ENCODE data around the gene TRDMT1.
A peak's percentile ranks its signal among the peaks of the same experiment; 100 is the strongest.

Gene TRDMT1, protein sequence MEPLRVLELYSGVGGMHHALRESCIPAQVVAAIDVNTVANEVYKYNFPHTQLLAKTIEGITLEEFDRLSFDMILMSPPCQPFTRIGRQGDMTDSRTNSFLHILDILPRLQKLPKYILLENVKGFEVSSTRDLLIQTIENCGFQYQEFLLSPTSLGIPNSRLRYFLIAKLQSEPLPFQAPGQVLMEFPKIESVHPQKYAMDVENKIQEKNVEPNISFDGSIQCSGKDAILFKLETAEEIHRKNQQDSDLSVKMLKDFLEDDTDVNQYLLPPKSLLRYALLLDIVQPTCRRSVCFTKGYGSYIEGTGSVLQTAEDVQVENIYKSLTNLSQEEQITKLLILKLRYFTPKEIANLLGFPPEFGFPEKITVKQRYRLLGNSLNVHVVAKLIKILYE

DNA sequence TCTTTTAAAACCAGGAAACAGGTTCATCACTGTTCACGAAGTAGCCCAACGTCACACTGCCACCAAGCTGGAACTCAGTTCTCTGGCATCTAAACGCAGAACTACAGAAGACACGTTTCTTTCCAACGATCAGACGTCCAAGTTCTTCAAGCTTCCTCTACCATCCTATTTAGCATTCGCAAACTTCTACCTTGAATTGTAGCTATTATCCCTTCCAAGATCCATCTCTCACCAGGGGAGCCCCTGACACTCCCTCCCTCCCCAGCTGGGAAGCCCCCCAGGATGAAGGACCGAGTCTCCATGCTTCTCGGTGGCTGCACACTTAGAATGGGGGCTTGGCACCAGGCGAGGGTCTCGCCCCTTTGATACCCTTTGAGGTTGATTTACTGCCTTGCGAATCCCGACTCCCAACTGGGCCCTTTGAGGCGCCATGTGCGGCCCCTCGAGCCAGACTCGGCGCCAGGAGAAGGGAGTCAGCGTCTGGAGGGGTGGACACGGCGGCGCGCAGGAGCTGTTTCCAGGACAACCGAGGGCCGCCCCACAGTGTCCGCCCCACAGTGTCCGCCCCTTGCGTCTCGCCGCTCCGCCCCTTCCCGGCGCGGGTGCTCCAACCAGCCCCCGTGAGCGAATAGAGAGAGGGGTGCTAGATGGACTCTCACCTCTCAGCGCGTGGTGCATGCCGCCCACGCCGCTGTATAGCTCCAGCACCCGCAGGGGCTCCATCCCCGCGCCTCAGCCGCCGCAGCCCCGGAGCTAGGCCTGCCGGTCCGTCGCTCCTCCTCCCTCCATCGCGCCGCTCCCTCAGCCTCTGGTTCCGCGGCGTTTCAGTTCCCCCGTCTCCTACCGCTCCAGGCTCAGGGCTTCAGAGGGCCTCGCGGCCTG is at the start of gene TRDMT1:
TSS of gene TRDMT1 (minus strand) at position 761 of the 882 bp plus-strand sequence. CDS start at position 723, 38 bp downstream.
- DNase-seq, result peak; percentile 79

DNA sequence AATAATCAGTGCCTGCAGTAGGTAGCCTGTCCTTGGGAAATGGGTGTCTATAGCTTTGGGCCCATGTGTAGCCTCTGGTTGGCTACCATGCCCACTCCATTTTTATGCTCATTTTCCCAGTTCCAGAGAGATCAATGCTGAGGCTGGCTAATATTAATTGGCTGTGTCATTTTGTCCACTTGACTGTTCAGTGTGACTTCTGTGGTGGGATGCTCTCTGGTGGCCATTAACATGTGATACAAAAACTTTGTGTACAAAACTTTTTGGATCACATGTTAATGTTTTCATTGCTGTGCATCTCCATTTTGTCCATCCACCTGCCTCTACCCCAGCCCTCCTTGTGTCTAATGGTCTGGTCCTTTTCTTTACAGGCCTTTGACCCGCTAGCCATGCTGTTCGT is 49.3 kb upstream of the TRDMT1 start:
- DNase-seq, result no peak

DNA sequence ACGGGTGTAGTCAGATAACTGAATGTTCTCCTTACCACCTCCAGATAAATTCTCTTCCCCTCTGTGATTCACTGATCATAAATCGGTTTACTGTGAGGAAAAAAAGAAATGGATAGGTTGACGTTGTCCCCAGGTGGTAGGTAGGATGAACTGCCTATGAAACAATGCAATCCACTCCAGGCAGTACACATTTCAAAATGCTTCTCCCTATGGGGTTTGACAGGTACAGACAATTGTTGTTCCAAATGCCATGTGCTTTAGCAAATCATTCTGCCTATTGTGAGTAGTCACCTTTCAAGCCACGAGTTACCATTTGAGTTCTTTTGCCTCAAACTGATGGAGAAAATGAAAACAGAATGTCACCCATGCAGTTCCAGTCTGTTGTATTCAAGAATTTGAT is 48.3 kb upstream of the TRDMT1 start:
- DNase-seq, result no peak

DNA sequence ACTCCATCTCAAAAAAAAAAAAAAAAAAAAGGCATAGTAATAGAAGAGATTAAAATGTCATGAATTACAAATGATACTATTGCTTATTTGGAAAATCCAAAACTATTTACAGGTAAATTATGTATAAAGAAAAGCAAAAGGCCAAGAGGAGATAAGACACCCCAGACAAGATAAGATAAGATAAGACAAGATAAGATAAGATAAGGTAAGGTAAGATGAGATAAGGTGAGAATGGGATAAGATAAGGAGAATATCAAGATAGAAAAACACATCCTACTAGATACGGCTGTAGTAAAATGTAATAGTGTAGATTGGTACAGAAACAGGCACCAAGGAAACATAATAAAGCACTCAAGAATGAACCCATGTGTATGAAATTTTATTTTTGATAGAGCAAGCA is 47.5 kb upstream of the TRDMT1 start:
- no peak for DNase-seq

DNA sequence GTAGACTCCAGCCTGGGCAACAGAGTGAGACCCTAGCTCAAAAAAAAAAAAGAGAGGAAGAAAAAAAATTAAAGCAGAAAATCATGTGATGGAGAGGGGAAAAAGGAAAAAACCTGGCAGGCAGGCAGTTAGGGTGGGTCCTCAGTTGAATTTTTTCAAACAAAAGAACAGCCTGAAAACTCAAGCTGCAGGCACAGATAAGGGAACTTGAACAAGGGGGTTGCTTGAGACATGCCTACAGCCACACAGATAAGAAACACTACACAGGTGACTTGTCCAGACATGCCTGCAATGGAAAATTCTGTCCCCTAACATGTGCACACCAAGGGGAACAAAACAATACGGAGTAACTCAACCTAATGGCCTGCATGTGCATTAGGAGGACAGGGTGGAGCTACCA is 45.7 kb upstream of the TRDMT1 start:
- no peak for DNase-seq

DNA sequence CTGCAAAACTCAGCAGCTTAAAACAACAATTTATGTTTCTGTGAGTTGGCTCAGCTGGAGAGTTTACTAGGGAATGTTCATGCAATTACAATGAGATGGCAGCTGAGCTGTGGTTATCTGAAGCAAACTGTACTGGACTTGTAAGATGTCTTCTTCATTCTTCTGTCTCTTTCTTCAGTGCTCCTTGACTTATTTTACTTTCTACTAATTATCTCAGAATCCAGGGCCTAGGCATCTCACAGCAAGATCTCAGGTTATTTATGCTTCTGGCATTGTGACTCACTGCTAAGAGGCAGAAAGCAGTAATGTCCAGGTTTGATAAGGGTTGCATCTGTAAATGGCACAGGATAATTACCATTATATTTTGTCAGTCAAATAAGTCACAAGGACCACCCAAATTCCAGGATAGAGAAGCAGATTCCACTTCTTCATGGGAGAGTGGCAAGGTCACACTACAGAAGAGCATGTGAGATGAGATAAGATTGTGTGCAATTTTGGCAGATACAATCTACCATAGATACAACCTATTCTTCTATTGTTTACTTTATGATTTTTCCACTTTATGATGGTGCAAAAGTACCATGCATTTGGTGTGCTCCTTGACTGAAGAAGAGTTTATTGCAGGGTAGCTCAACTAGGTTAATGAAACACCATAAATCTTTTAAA is 43.4 kb upstream of the TRDMT1 start:
- DNase-seq, result no peak

DNA sequence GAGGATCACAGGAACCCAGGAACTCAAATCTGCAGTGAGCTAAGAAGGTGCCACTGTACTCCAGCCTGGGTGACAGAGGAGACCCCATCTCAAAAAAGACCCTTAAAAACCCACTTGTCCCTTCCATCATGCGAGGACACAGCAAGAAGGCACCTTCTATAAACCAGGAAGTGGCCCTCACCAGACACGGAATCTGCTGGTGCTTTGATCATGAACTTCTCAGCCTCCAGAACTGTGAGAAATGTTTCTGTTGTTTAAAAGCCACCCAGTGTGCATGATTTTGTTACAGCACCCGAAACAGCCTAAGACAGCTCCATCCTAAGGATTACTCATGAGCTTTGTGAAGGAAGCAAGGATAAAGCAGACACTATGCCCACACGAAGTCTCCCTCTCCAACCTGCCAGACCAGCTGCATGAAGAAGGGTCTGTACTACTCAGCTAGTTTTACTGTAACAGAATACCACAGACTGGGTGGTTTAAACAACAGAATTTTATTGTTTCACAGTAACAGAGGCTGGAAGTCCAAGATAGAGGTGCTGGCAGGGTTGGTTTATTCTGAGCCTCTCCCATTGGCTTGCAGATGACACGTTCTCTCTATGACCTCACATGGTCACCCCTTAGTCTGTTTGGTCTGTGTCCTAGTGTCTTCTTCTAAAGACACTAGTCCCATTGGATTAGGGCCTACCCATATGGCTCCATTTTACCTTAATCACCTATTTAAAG is 40.3 kb upstream of the TRDMT1 start:
- no peak for DNase-seq

DNA sequence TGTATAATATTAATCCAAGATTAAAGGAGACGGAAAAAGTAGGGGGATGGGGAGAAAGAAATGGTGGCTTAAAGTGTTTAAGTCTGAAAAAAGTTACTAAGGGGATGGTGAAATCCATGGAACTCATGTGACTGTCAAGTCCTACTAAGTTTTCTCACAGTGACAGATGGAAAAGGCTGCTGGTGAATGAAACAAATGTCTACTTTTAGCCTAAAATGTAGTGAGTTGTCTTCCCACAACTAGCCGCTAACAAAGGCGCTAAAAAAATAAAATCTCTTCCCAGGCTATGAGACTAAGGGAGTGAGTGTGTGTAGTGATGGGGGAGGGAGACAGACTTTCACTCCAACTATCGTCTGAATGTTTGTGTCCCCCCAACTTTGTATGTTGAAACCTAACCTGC is 39.1 kb upstream of the TRDMT1 start:
- no peak for DNase-seq

DNA sequence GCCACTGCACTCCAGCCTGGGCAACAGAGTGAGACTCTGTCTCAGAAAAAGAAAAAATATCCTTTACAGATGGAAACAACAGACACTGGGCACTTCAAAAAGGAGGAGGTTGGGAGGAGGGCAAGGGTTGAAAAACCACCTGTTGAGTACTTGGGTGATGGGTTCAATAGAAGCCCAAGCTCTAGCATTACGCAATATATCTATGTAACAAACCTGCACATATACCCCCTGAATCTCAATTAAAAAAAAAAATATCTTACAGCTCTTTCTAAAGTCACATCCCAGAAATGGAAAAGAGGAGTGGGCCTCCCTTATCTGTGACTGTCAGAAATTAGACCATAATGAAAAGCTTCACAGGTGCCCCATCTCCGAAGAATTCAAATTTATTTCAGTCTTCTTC is 38.6 kb upstream of the TRDMT1 start:
- no peak for DNase-seq

DNA sequence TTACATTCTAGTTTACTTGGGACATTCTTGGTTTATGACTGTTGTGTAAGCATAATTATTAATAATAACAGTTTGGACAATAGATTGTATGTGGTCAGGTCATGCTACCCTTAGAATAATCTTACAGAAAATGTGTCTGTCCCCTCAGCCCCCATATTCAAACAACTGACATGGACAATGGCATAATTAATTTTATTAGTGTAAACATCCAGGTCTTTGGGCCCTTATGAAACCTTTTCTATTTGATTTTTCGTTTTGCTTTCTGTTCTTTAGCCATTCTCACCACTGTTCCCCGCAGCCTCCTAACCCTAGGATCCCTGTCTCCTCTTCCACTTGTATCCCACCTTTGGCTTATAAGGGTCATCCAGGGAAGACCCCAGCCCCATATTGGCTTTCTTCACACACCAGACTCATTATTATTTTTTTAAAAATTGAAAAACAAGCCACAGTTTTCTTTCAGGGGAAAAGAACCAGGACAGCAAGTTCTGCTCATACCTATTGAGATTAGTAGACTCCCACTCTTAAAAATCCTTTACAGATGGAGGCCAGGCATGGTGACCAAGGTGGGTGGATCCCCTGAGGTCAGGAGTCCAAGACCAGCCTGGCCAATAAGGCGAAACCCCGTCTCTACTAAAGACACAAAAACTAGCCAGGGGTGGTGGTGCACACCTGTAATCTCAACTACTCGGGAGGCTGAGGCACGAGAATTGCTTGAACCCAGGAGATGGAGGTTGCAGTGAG is 38.0 kb upstream of the TRDMT1 start:
- no peak for DNase-seq

DNA sequence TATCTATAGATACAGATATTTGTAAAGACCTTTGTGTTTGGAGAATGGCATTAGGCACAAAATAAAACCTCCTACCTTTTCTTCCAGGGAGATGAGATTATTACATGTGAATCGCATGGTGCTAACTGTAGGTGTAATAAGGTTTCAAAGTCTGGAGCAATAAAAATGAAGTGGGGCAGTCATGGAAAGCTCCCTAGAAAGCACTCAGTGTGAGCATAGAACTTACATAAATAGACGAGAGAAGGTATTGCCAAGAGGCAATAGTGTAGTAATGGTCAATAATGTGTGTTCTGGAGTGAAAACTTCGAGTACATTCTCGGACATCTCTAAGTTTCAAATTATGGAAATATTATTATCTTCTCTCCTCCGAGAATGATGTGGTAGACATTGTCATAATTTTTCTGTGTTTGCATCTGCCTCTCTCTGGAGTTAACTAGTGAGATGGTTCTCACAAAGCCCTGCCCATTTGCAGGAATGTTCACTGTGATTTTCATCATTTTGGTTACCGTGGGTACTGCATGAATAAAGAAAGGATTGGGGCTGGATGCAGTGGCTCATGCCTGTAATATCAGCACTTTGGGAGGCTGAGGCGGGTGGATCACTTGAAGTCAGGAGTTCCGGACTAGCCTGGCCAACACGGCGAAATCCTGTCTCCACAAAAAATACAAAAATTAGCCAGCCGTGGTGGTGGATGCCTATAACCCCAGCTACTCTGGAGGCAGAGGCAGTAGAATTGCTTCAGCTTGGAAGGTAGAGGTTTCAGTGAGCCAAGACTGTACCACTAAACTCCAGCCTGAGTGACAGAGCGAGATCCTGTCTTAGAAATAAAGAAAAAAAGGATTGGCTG is 37.2 kb upstream of the TRDMT1 start:
- DNase-seq, result peak; percentile 10

DNA sequence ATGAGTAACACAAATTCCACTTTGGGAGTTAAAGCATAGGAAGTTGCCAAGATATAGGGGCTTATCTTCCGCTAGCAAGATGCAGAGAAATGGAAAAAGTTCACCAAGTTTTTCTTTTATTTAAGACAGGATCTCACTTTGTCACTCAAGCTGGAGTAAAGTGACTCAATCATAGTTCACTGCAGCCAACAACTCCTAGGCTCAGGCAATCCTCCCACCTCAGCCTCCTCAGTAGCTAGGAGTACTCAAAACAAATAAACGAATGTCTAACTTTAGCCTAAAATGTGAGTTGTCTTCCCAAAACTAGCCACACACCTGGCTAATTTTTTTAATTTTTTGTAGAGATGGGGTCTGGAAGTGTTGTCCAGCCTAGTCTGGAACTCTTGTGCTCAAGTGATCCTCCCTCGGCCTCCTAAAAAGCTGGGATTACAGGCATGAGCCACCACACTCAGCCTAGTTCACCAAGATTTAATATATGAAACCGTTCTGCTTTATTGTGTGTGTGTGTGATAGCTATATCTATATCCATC is 36.5 kb upstream of the TRDMT1 start:
- no peak for DNase-seq

DNA sequence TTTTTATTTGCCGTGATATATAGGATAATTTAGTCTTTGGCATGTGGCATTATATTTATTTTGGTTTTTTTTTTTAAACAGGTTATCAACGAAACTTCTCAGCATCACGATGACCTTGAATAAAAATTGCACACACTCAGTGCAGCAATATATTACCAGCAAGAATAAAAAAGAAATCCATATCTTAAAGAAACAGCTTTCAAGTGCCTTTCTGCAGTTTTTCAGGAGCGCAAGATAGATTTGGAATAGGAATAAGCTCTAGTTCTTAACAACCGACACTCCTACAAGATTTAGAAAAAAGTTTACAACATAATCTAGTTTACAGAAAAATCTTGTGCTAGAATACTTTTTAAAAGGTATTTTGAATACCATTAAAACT is 35.7 kb upstream of the TRDMT1 start:
- no peak for DNase-seq

DNA sequence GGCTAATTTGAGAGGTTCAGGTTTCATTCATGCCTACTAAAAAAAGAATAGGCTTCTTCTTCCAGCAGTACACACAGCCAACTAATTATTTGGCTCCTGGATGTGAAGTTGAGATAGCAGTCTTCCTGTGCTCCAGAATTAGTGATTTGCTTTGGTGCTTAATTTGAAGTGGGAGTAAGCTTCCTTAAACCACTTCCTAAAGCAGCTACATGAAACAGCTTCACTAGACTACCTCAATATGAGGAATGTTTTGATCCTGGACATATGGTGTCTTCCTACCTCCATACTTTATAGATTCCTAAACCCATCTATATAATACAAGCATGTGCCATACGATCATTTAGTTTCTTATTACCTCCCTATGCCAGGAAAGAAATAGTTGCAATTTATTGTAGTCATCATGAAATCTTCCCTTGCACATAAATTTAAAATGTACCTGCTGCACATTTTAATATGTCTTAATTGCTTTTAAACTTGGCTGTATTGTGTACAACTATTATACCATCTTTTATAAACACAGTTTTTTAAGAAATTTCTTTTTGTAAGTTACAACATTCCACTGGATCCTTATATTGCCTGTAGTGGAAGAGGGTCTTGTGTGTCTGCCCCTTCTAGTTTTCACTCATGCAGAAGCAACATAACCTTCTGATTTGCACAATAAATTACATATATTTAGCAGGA is 35.1 kb upstream of the TRDMT1 start:
- no peak for DNase-seq

DNA sequence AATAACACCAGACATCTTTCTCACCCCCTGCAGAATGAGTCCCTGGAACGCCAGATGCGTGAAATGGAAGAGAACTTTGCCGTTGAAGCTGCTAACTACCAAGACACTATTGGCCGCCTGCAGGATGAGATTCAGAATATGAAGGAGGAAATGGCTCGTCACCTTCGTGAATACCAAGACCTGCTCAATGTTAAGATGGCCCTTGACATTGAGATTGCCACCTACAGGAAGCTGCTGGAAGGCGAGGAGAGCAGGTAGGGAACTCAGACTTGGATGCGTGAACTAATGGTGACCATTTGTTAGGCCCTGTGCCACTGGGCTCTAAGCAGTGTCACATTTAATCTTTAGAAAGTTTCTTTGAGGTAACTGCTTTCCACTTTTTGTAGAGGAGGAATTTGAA is 33.7 kb upstream of the TRDMT1 start:
- no peak for DNase-seq

DNA sequence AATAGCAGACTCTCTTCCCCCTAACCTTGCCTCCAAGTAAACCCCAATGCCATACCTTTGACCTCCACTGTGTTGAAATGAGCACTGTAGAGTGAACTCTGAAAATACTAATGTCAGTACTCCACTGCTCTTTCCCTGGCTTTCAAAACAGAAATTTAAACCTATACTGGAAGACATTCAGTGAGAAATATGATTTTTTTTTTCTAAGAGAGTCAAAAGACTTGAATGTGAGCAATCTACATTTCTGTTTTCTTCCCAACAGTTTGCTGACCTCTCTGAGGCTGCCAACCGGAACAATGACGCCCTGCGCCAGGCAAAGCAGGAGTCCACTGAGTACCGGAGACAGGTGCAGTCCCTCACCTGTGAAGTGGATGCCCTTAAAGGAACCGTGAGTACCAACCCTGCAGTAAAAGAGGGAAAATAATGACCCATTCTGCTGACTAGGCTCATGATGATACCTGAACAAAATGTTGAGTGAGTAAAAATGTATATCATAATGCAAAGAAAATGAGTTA is 33.0 kb upstream of the TRDMT1 start:
- DNase-seq, result no peak

DNA sequence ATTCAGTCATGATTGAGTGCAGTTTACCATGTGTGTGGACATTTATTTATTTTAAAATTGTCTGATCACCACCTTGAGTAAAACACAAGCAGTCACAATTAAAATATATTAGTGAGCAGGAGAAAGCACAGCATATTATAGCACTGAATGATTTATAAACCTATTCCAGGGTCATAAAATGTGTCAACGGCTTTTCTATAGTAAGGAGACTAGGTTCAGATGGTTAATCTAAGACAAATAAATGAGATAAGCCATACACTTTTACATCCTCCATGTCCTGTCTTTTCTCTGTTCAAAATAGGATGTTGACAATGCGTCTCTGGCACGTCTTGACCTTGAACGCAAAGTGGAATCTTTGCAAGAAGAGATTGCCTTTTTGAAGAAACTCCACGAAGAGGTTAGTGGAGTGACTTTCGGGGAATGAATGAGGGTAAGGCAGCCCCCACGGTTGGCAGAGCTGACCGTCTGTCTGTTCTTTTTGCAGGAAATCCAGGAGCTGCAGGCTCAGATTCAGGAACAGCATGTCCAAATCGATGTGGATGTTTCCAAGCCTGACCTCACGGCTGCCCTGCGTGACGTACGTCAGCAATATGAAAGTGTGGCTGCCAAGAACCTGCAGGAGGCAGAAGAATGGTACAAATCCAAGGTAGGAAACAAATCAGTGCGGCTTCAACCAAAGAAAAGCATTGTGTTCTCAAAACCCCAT is 32.0 kb upstream of the TRDMT1 start:
- DNase-seq, result no peak

DNA sequence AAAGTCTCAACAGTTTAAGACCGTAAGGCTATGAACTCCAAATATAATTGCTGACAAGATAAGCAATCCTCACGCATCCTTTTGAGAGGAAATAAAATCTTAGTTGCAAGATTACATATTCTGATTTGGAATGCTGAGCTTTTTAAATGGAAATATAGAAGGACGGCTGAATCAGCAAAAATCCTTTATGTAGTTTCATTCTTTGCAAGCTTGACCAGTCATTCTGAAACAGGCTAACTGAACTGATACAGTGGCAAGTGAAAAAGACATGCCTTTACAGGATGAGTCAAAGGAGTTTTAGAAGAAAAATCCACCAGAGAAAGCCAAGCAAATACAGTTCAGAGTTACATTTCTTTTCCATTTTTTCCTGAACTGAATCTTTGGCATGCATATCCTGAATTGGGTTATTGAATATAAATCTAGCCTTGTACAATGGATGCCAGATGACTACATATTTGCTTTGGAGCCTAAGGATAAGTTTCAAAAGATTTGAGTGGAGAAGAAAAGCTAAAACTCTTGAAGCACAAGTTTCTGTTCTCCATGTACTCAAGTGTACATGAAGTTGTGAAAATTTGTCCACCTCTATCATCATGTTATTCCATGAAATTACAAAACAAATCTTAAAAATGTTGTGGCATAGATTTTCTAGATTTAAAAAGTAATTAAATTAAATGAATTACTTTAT is 30.9 kb upstream of the TRDMT1 start:
- no peak for DNase-seq

DNA sequence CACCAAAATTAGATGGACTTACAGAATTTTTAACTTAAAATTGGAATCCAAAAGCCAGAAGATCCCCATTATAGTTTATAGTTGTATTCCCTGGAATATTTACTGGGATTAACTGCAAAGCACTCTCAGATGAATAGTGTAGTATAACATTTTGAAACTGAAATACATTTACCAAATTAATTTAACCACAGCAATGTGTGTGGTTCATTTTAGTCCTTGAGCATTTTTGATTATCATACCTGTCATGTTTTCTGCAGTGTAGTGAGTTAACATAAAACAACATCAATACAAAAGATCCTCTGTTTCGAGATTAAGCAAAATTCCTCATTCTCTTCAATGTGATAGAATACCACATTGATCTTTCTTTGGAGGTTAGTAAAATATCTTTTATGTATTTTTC is 30.3 kb upstream of the TRDMT1 start:
- DNase-seq, result no peak

All from NCI-H226 (cell line).